ENCODE data around the gene HSPA13. TPM values are rescaled to one million over a fixed set of nuclear protein-coding genes. Genes with fewer than 3 reads are reported as not detected.

HSPA13 gene
- polyA plus RNA-seq, 1 of the 3 experiments (the other 2 are of a cell fraction): 10.5 TPM

- no peak for DNase-seq
- Histone ChIP-seq H3K27ac (ENCODE audit: low read depth in 2 of 2, low read length in 1 of 2) (no peak overlapping the region), H3K9ac (no peak overlapping the region), H3K36me3 (replicated peaks in 1 of 2; ENCODE audit: control insufficient read depth in 1 of 2, insufficient read depth in 2 of 2, low read length in 1 of 2) (no peaks in the 10 kb centered on the region), H3K4me3 (ENCODE audit: low read depth in 2 of 2, low read length in 1 of 2) (no peak overlapping the region), H3K27me3 (ENCODE audit: insufficient read depth) (0 out of 2 replicates have a peak, but pooled peaks cover 6% of the 10 kb centered on the region), H4K20me1 (ENCODE audit: insufficient read depth) (no peaks in the 10 kb centered on the region), H2AFZ (ENCODE audit: low read depth) (no peak overlapping the region), H3K9me3 (no peaks in the 10 kb centered on the region), H3K9me2 (no peaks in the 10 kb centered on the region), H3K4me2 (no peak overlapping the region), H3K4me1 (ENCODE audit: control insufficient read depth in 1 of 2, insufficient read depth in 2 of 2, low read depth in 1 of 2, low read length in 1 of 2) (no peaks in the 10 kb centered on the region), H3F3A (replicated peaks; ENCODE audit: insufficient read depth) (no peaks in the 10 kb centered on the region), H3K79me2 (ENCODE audit: insufficient read depth) (no peaks in the 10 kb centered on the region)
- ChIA-PET CTCF (no interaction called here), POLR2A (no interaction called here)
- 0% methylated on average over 2 of the region's 2 CpGs for WGBS (ENCODE audit: low lambda C conversion rate)
- TF ChIP-seq TAF1 (IDR thresholded peaks at IDR 0.05; ENCODE audit: borderline replicate concordance, low read depth, low read length): no peak
- TF ChIP-seq TEAD4 (IDR thresholded peaks at IDR 0.05; ENCODE audit: borderline replicate concordance, insufficient read depth): no peak
- TF ChIP-seq EZH2phosphoT487 (IDR thresholded peaks at IDR 0.05; ENCODE audit: borderline replicate concordance, low read depth): no peak
- TF ChIP-seq SIN3A (IDR thresholded peaks at IDR 0.05; ENCODE audit: borderline replicate concordance, low read depth, low read length): no peak
- TF ChIP-seq RFX5 (IDR thresholded peaks at IDR 0.05; ENCODE audit: low read length): no peak
- no peak for TF ChIP-seq FOSL2 (IDR thresholded peaks at IDR 0.05; ENCODE audit: borderline replicate concordance, low read depth)
- TF ChIP-seq USF2 (IDR thresholded peaks at IDR 0.05; ENCODE audit: borderline replicate concordance, low read depth, low read length): no peak
- TF ChIP-seq RCOR1 (IDR thresholded peaks at IDR 0.05; ENCODE audit: low read length): no peak
- TF ChIP-seq, protein P1, sequence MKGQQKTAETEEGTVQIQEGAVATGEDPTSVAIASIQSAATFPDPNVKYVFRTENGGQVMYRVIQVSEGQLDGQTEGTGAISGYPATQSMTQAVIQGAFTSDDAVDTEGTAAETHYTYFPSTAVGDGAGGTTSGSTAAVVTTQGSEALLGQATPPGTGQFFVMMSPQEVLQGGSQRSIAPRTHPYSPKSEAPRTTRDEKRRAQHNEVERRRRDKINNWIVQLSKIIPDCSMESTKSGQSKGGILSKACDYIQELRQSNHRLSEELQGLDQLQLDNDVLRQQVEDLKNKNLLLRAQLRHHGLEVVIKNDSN (IDR thresholded peaks at IDR 0.05; ENCODE audit: borderline replicate concordance, low read depth): no peak
- no peak for TF ChIP-seq FOXM1 (IDR thresholded peaks at IDR 0.05; ENCODE audit: low read depth)
- TF ChIP-seq EP300 (IDR thresholded peaks at IDR 0.05; ENCODE audit: borderline replicate concordance in 1 of 2, low read depth in 1 of 2, low read length in 1 of 2): no peak
- TF ChIP-seq ELF1 (IDR thresholded peaks at IDR 0.05): no peak
Observed at GRCh38 chr21:14325595-14325994, 57.4 kb downstream of the HSPA13 start.

Other genes with a start within 250 kb of the HSPA13 start
- gene LIPI, start 172.2 kb downstream of the HSPA13 start, polyA plus RNA-seq (2012; rRNA removed): not detected in 2 replicates
- gene RBM11, start 167.0 kb downstream of the HSPA13 start, polyA plus RNA-seq (2012; rRNA removed): not detected in 2 replicates
- gene SAMSN1, start 163.2 kb upstream of the HSPA13 start, polyA plus RNA-seq (2012; rRNA removed): not detected in 2 replicates